IMR-90 (cell line): ENCODE measurements around the gene RNF149. TPM values are rescaled to one million over a fixed set of nuclear protein-coding genes. Genes with fewer than 3 reads are reported as not detected.

Source experiments
- ATAC-seq: fragments of 200-7000 bp; cut with Tn5 transposase; 2 replicates; pipeline ENCODE4 v1.9.1; 2020; ENCODE audit warnings: low read depth, mild to moderate bottlenecking, moderate library complexity
- BruUV-seq: library from RNA; stranded (reverse); fragments of 400-500 nt; replicated peaks from 2 replicates; lab custom pipeline; 2021; lab: Mats Ljungman, UMichigan
- CTCF ChIA-PET: fragments of 300-600 bp; formaldehyde crosslinking; extraction: SDS; loops from one replicate; lab custom pipeline; 2021; ENCODE audit warnings: antibody characterized with exemption; lab: Yijun Ruan, JAX
- POLR2A ChIA-PET: fragments of 300-600 bp; sonication (Branson Sonifier 250); formaldehyde crosslinking; loops from one replicate; lab custom pipeline; 2022; ENCODE audit warnings: antibody characterized with exemption; ENCODE audit not compliant: unreplicated experiment; lab: Charles Lee
- DNase-seq: peaks from one replicate; pipeline ENCODE4 v3.0.0; 2013
- H2AFZ ChIP-seq: replicated peaks from 2 replicates; pipeline ENCODE3; 2013; ENCODE audit warnings: low read length, mild to moderate bottlenecking; ENCODE audit not compliant: poor library complexity
- H2AK5ac ChIP-seq: 2 replicates; pipeline ENCODE4 v1.6.1; 2013; ENCODE audit warnings: low read depth, low read length, inconsistent platforms
- H2AK9ac ChIP-seq: replicated peaks from 2 replicates; pipeline ENCODE3; 2013; ENCODE audit warnings: mild to moderate bottlenecking, low read depth, low read length, moderate library complexity; ENCODE audit not compliant: poor library complexity
- H2BK120ac ChIP-seq: 2 replicates; pipeline ENCODE4 v1.6.1; 2013; ENCODE audit warnings: low read depth, low read length, inconsistent platforms
- H2BK15ac ChIP-seq: 3 replicates; pipeline ENCODE4 v1.6.1; 2013; ENCODE audit warnings: low read depth, low read length, inconsistent platforms
- H2BK20ac ChIP-seq: 2 replicates; pipeline ENCODE4 v1.6.1; 2013; ENCODE audit warnings: low read depth, mild to moderate bottlenecking, inconsistent platforms, low read length, moderate library complexity
- H2BK5ac ChIP-seq: 2 replicates; pipeline ENCODE4 v1.6.1; 2013; ENCODE audit warnings: mild to moderate bottlenecking, low read depth, low read length, inconsistent platforms; ENCODE audit not compliant: poor library complexity, severe bottlenecking
- H3K14ac ChIP-seq: replicated peaks from 2 replicates; pipeline ENCODE4 v1.6.1; 2013; ENCODE audit warnings: low read depth, low read length, inconsistent platforms
- H3K18ac ChIP-seq: 2 replicates; pipeline ENCODE4 v1.6.1; 2013; ENCODE audit warnings: low read depth, low read length, control low read depth
- H3K23ac ChIP-seq: 2 replicates; pipeline ENCODE4 v1.6.1; 2013; ENCODE audit warnings: low read depth, low read length, inconsistent platforms
- H3K27ac ChIP-seq: 2 replicates; pipeline ENCODE4 v1.5.1; 2013; ENCODE audit warnings: mild to moderate bottlenecking, control low read depth, low read length; ENCODE audit not compliant: insufficient read depth
- H3K27me3 ChIP-seq: 2 replicates; pipeline ENCODE4 v1.6.1; 2013; ENCODE audit warnings: low read length; ENCODE audit not compliant: control insufficient read depth, insufficient read depth
- H3K36me3 ChIP-seq: 2 replicates; pipeline ENCODE4 v1.6.1; 2013; ENCODE audit warnings: low read length, mixed read lengths; ENCODE audit not compliant: control insufficient read depth, insufficient read depth
- H3K4ac ChIP-seq: 2 replicates; pipeline ENCODE4 v1.6.1; 2013; ENCODE audit warnings: low read depth, low read length, inconsistent platforms
- H3K4me1 ChIP-seq: 2 replicates; pipeline ENCODE4 v1.6.1; 2013; ENCODE audit warnings: low read length, mixed read lengths; ENCODE audit not compliant: control insufficient read depth, insufficient read depth
- H3K4me2 ChIP-seq: 2 replicates; pipeline ENCODE4 v1.6.1; 2013; ENCODE audit warnings: low read depth, mild to moderate bottlenecking, control low read depth, low read length, moderate library complexity
- H3K4me3 ChIP-seq: 2 replicates; pipeline ENCODE4 v1.5.1; 2013; ENCODE audit warnings: low read depth, mild to moderate bottlenecking, control low read depth, low read length, moderate library complexity; ENCODE audit not compliant: insufficient read depth
- H3K56ac ChIP-seq: 2 replicates; pipeline ENCODE4 v1.6.1; 2013; ENCODE audit warnings: low read length, inconsistent platforms; ENCODE audit not compliant: insufficient read depth; ENCODE audit errors: extremely low read depth
- H3K79me1 ChIP-seq, 2 experiments: 2 replicates each; pipeline ENCODE4 v1.6.1; 2013; ENCODE audit warnings: low read length in 2 of 2, inconsistent platforms in 1 of 2, low read depth in 1 of 2
- H3K9ac ChIP-seq: 2 replicates; pipeline ENCODE4 v1.6.1; 2013; ENCODE audit warnings: low read depth, low read length, control low read depth
- H3K9me1 ChIP-seq: 2 replicates; pipeline ENCODE4 v1.6.1; 2013; ENCODE audit warnings: low read length, inconsistent platforms; ENCODE audit not compliant: insufficient read depth
- H3K9me3 ChIP-seq: 2 replicates; pipeline ENCODE4 v1.6.1; 2013; ENCODE audit warnings: low read length; ENCODE audit not compliant: control insufficient read depth, insufficient read depth
- H4K20me1 ChIP-seq: 2 replicates; pipeline ENCODE4 v1.6.1; 2013; ENCODE audit warnings: low read length, inconsistent platforms; ENCODE audit not compliant: insufficient read depth
- H4K5ac ChIP-seq: 2 replicates; pipeline ENCODE4 v1.6.1; 2013; ENCODE audit warnings: mild to moderate bottlenecking, low read depth, low read length, control low read depth
- H4K8ac ChIP-seq, 2 experiments: 2 replicates each; pipeline ENCODE4 v1.6.1; 2013; ENCODE audit warnings: low read depth in 2 of 2, low read length in 2 of 2, control low read depth in 1 of 2, inconsistent platforms in 1 of 2
- H4K91ac ChIP-seq: 2 replicates; pipeline ENCODE4 v1.6.1; 2013; ENCODE audit warnings: low read depth, low read length, inconsistent platforms; ENCODE audit not compliant: insufficient read depth
- CEBPB ChIP-seq: IDR thresholded peaks from 2 replicates; pipeline ENCODE4 v1.6.1; 2012; ENCODE audit warnings: low read depth, low read length, improper control_type of control experiment
- FOS ChIP-seq: fragments of 150-350 bp; IDR thresholded peaks from 2 replicates; pipeline ENCODE4 v1.6.1; 2016; ENCODE audit warnings: low read depth, low read length
- MAFK ChIP-seq: IDR thresholded peaks from 2 replicates; pipeline ENCODE4 v1.6.1; 2012; ENCODE audit warnings: low read depth, low read length, improper control_type of control experiment
- WGBS, 2 experiments: methylation state at CpG; one replicate each; pipeline versions ENCODE4 v1.1.5 to v1.1.7; 2013; ENCODE audit warnings: missing lambda C conversion rate in 2 of 2; ENCODE audit not compliant: insufficient read length in 1 of 2; ENCODE audit errors: extremely low coverage in 2 of 2; 5-methylcytosine and 5-hydroxymethylcytosine counted together
- dilution Hi-C: fragments of 300-500 bp; cut with HindIII; formaldehyde crosslinking; loops from one replicate; pipeline ENCODE4 v1.14.3; 2018; ENCODE audit warnings: low sequenced_read_pairs; ENCODE audit not compliant: unreplicated experiment
- in situ Hi-C: fragments of 300-500 bp; cut with MboI; formaldehyde crosslinking; loops from 3 replicates; pipeline ENCODE4 v1.14.3; 2019; ENCODE audit warnings: low sequenced_read_pairs, inconsistent platforms, mixed read lengths
- intact Hi-C: fragments of 100-400 bp; cut with micrococcal nuclease; formaldehyde crosslinking; loops from 2 replicates; pipeline ENCODE4 v1.10.0; 2022
- polyA plus RNA-seq, 3 experiments: library from polyadenylated mRNA; depleted of rRNA; stranded (reverse); fragments of >200 nt; gene quantifications; 2 replicates each; pipeline ENCODE4 v1.2.3, GENCODE V29; 2012; ENCODE audit warnings: low replicate concordance in 1 of 3
- total RNA-seq: library from RNA; depleted of rRNA; stranded (reverse); fragments of >200 nt; gene quantifications from 2 replicates; pipeline ENCODE4 v1.2.3, GENCODE V29; 2012
- TF ChIP-seq, protein P1 (sequence below): conservative IDR thresholded peaks from 2 replicates; pipeline ENCODE4 v1.5.1; 2012; ENCODE audit warnings: mild to moderate bottlenecking, low read depth, low read length, improper control_type of control experiment
- TF ChIP-seq, protein P2 (sequence below): fragments of 150-350 bp; IDR thresholded peaks from 2 replicates; pipeline ENCODE4 v1.6.1; 2016; ENCODE audit warnings: low read depth, mild to moderate bottlenecking, low read length, moderate library complexity, borderline replicate concordance

RNF149 gene
- total and polyA plus RNA-seq, 2 of the 4 experiments (the other 2 are of a cell fraction) = 14.5 to 18.6 TPM

DNA sequence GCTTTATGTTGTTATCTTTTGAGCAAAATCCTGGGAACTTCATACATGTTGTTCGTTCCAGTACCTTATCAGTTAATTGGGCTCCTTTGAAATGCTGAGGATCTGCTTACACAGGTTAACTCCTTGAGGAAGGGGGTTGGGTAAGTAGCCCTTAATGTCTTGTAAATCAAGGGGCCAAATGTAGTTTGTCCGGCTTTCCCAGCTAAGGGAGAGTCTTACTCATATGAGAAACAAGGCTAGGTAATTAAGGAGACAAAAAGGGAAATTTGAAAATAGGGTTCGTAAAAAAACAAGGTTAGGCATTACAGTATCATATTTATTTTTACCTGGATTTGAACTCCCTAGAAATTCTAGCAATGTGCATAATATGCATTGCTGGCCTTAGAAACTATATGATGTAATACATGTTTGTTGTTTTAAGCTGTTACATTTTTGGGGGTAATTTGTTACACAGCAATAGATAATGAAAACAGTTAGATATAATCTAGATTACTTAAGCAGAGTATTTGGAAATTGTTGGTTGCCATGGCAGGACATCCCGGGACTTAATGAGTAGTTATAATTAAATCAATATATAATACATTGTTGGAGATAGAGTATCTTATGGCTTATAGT is 30.9 kb upstream of the RNF149 start:
- H3K27ac ChIP-seq = no peak overlapping the region
- H3K4ac ChIP-seq = no peak overlapping the region
- CTCF ChIA-PET = interaction anchor here (0.7 kb wide), 1 partner anchor 214 kb away, joined by 3 read pairs; no protein-coding TSS in a partner anchor
- H2BK15ac ChIP-seq = no peak overlapping the region
- H2BK120ac ChIP-seq = no peak overlapping the region
- H3K36me3 ChIP-seq = no peaks in the 10 kb centered on the region
- dilution Hi-C loops = no loop called here
- DNase-seq (no peak), ATAC-seq (no peak)
- no peak overlapping the region for H4K91ac ChIP-seq
- no peaks in the 10 kb centered on the region for H3K79me1 ChIP-seq
- H2AK9ac ChIP-seq = no peak overlapping the region
- H2BK20ac ChIP-seq = no peak overlapping the region
- H3K27me3 ChIP-seq = no peaks in the 10 kb centered on the region
- intact Hi-C loops = no loop called here
- H4K20me1 ChIP-seq = no peaks in the 10 kb centered on the region
- no peak overlapping the region for H3K23ac ChIP-seq
- H3K18ac ChIP-seq = no peak overlapping the region
- no peak overlapping the region for H2AFZ ChIP-seq
- H2BK5ac ChIP-seq = no peak overlapping the region
- in situ Hi-C loops = no loop called here
- no peak overlapping the region for H4K5ac ChIP-seq
- no peak overlapping the region for H2AK5ac ChIP-seq
- WGBS, 2 experiments = no CpG with 5 or more reads among the region's 4 CpGs
- TF ChIP-seq, protein P1, sequence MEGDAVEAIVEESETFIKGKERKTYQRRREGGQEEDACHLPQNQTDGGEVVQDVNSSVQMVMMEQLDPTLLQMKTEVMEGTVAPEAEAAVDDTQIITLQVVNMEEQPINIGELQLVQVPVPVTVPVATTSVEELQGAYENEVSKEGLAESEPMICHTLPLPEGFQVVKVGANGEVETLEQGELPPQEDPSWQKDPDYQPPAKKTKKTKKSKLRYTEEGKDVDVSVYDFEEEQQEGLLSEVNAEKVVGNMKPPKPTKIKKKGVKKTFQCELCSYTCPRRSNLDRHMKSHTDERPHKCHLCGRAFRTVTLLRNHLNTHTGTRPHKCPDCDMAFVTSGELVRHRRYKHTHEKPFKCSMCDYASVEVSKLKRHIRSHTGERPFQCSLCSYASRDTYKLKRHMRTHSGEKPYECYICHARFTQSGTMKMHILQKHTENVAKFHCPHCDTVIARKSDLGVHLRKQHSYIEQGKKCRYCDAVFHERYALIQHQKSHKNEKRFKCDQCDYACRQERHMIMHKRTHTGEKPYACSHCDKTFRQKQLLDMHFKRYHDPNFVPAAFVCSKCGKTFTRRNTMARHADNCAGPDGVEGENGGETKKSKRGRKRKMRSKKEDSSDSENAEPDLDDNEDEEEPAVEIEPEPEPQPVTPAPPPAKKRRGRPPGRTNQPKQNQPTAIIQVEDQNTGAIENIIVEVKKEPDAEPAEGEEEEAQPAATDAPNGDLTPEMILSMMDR = no peak
- TF ChIP-seq MAFK = no peak
- TF ChIP-seq, protein P2, sequence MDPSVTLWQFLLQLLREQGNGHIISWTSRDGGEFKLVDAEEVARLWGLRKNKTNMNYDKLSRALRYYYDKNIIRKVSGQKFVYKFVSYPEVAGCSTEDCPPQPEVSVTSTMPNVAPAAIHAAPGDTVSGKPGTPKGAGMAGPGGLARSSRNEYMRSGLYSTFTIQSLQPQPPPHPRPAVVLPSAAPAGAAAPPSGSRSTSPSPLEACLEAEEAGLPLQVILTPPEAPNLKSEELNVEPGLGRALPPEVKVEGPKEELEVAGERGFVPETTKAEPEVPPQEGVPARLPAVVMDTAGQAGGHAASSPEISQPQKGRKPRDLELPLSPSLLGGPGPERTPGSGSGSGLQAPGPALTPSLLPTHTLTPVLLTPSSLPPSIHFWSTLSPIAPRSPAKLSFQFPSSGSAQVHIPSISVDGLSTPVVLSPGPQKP = no peak
- 0 out of 2 replicates have a peak, but pooled peaks have one; percentile 29 for TF ChIP-seq CEBPB
- no peak for TF ChIP-seq FOS
- H3K56ac ChIP-seq = no peak overlapping the region
- no peak overlapping the region for H3K4me3 ChIP-seq
- POLR2A ChIA-PET = no interaction called here
- no peak overlapping the region for H3K4me2 ChIP-seq
- no peak overlapping the region for H3K14ac ChIP-seq
- no peak overlapping the region for H3K9ac ChIP-seq
- H3K9me3 ChIP-seq = no peaks in the 10 kb centered on the region
- H3K4me1 ChIP-seq = peaks cover 2% of the 10 kb centered on the region; the same call in 1 of the 2 replicates
- no peaks in the 10 kb centered on the region; the same call in 1 of the 2 replicates for H3K9me1 ChIP-seq
- no peak overlapping the region for H4K8ac ChIP-seq
- no TSS peak for BruUV-seq
